A673 (cell line): ENCODE data around the gene SLC22A23.

Experiments used
- CTCF ChIP-seq: fragments of 300-800, 200-600 bp; sonication (generic); conservative IDR thresholded peaks from 2 replicates; pipeline ENCODE4 v1.5.1; 2017; ENCODE audit warnings: low read depth, mild to moderate bottlenecking, antibody characterized with exemption, low read length, moderate library complexity, mixed read lengths
- EZH2 ChIP-seq: fragments of 200-600 bp; sonication (generic); IDR thresholded peaks from 2 replicates; pipeline ENCODE4 v1.6.1; 2017; ENCODE audit warnings: borderline replicate concordance, low read depth, mild to moderate bottlenecking, mixed read lengths, antibody characterized with exemption, low read length; ENCODE audit not compliant: poor library complexity, severe bottlenecking

DNA sequence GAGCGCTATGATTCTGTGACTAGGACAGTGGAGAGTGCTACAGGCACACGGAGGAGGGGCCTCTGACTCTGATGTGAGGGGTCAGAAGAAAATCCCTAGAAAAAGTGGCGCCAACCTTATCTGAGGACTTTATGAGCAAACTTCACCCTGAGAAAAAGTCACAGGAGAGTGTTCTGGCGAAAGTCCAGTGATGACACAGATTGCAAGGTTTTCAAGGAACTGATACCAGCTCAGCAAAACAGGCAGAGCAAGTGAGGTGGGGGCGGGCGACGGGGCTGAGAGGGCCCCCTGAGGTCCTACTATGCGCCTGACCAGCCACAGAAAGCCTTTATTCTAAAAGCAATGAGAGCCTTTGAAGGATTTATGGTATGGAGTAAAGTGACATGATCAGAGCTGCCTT lies 73.3 kb downstream of the SLC22A23 start:
- TF ChIP-seq CTCF (no peak), EZH2 (no peak)
